Measurements from ENCODE around the gene NHERF2. TPM values are rescaled to one million over a fixed set of nuclear protein-coding genes. Genes with fewer than 3 reads are reported as not detected.

The NHERF2 gene
- total RNA-seq = 10.0 TPM

DNA sequence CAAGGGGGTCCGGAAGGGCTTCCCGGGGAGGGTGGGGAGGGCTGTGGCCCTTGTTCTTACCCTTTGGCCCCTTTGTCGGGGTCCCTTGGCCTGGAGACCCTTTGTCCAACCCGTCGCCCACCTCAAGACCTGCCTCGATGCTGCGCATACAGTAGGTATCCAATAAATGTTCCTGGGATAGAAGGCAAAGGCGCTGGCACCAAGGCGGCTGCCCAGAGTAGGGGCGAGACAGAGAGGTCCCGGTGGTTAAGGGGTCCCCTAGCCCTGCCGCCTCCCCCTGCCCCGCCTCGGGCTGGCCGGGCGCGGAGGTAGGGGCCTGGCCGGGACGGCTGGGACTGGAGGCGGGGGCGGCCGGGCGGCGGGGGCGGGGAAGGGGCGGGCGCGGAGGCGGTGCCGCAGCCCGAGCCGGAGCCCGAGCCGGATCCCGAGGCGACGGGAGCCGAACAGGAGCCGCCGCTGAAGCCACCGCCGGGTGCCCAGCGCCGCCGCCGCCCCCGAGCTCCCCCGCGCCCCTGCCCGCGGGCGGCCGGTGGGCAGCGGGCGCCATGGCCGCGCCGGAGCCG, at the start of gene NHERF2:
Gene NHERF2, plus strand, starts transcription at position 442 of the 563 bp plus-strand sequence. Its CDS starts 104 bp downstream, at position 546.

DNA sequence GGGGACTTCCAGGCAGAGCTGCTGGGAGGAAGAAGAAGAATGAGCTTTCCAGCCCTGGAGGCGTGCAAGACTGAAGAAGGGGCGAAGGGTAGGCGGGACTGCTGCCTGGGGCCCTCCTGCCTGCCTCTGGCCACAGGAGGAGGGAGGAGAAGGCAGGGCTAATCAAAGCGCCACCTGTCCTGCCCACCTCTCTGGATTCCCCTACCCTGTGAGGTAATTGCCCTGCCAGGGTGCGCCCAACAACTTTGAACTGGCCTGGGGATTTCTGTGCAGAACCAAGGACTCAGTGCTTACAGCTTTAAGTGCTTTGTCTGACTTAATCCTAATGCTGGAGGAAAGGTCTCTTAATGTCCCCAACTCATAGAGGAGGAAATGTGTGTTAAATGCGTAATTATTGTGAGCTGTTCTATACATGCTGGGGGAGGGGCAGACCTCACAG, 45.3 kb upstream of the NHERF2 start, which contains the start of gene NOXO1:
Gene NOXO1, minus strand, starts transcription at position 72 of the 439 bp plus-strand sequence. CDS start 290 bp downstream, outside the sequence.

DNA sequence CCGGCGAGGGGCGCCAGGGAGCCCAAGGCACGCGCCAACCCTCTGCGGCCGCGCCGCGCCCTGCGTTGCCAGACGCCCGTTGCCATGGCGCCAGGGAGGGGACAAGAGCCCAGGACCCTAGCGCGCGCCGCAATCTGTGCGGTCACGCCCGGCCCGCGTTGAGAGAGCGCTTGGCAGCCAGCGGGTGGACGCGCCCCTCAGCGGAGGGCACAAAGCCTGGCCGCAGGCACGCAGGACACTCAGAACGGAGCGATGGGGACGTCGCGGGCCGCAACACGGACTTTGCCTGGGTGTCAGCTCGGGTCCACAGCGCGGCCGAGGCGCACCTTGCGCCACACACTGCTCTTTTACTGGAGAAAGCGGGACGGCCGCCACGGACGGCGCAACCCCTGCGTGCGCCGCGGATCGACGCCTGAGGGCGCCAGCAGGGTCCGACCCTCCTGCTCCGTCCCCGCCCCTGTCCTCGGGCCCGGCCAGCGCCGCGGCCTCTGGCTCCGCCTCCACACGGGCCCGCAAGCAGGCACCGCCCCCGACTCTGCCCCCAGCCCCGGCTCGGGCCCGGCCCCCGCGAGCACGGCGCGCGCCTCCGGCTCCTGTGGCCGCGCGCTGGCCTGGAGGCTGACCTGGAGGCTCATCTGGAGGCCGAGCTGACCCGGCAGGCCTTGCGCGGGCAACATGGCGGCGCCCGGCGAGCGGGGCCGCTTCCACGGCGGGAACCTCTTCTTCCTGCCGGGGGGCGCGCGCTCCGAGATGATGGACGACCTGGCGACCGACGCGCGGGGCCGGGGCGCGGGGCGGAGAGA, 43.0 kb upstream of the NHERF2 start, which contains the start of gene GFER:
Gene GFER, plus strand, starts transcription at position 650 of the 803 bp plus-strand sequence. Its CDS starts 26 bp downstream, at position 676.

DNA sequence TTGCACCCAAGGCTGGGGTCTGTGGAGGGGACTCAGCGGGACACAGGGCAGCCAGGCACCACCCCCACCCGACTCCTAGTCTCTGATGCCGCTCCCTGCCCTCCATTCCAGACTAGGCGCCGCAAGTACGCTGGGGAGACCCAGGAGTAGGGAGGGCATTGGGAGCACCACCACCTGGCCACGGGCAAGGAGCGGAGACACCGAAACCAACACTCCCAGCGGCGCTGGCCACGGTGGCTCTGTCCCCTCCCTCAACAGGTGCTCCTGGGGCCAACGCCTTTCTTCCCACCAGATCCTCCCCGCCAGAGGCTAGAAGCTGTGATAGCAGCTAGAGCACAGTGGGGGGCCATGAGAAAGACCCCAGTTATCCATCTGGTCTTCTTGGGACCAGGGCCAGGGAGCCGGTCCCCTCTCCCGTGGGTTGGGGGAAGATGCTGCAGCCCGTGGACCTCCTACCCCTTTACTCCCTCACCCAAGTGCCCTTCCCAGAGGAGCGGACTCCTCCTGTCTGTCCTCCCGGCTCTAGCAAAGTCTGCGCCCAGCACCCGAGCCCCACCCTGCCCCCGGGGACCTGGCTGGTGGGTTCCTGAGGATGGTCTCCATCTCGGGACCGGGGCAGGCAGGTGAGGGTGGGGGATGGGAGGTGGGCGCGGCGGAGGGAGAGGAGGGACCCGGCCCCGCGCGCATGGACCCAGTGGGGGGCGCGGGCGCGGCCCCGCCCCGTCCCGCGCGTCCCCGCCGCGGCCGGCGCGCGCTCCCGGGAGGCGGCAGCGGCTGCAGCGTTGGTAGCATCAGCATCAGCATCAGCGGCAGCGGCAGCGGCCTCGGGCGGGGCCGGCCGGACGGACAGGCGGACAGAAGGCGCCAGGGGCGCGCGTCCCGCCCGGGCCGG, 37.2 kb upstream of the NHERF2 start, which contains the start of gene SYNGR3:
Gene SYNGR3, plus strand, starts transcription at position 762 of the 892 bp plus-strand sequence. CDS start 133 bp downstream, outside the sequence.

DNA sequence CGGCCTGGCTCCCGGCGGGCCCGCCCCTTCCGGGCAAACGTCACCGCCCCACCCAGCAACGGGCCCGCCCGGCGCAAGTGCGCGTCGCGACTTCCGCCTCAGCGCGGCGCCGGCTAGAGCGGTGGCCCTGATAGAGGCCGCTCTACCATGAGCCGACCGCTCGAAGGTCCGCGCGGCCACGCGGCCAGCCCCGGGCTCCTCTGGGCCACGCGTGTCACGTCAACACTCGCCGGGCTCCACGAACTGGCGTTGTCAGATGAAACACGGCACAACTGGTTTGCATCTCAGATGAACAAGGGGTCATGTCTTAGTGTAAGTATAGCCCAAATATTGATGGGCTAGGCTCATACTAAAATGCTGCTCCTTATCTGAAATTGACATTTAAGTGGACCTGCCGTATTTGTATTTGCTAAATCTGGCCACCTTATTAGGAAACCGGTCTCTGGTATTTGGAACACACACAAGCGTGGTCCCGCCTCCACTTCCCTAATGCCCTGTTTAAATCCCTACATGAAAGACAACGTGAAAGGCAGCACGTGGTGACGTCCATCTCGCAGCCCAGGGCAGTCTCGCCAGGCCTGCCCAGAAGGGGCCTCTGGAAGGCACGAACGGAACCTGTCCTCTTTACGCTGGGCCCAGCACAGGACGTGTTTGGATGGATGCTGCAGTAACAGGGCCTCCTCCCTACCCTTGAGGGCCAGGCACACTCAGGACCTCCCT, 16.8 kb upstream of the NHERF2 start, which contains the start of gene ZNF598:
Gene ZNF598, minus strand, starts transcription at position 31 of the 720 bp plus-strand sequence.

DNA sequence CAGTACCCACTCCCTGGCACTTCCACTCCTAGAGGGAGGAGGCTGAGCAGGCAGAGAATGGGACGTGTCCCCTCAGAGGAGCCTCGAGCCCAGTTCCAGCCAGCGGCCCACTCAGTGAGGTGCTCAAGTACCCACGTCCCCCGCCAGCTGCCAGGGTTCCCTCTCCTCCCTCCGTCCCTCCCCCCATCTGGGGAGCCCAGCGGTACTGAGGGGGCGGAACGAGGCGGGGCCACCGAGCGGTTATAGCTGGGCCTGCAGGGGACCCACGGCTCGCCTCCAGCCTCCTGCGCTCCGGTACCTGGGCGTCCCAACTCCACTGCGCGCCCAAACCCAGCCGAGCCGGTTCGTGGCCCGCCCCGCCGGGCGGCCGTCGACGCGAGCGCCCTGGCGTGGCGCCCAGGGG, 7.2 kb upstream of the NHERF2 start, which contains the start of gene NPW:
Gene NPW, plus strand, starts transcription at position 268 of the 403 bp plus-strand sequence.

DNA sequence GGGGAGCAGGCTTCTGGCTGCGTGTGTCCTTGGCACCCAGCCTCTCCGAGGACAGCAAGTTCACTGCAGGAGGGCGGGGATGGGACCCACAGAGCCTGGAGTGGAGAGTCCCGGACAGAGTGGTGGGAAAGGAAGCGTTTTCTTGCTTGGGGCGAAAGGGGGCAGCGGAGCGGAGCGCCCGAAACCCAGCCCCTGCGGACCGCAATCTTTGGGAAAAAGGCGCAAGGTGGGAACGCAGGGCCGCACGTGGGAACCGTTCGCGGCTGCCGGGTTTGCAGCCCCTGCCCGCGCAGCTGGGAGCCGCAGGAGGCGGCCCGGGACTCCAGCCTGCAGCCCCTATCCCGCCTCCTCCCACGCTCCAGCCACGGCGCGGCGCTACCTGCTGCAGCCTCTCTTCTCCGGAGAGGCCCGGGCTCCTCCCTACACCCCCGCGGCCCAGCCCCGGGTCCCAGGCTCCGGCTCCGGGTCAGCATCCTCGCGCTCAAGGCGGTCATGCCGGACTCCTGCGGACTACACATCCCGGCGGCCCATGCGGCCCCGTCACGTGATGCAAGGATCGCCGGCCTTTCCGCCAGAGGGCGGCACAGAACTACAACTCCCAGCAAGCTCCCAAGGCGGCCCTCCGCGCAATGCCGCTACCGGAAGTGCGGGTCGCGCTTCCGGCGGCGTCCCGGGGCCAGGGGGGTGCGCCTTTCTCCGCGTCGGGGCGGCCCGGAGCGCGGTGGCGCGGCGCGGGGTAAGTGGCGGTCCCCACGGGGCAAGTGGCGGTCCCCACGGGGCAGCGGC, 20.8 kb downstream of the NHERF2 start, which contains the start of the genes NTHL1 and TSC2:
Gene NTHL1, minus strand, starts transcription at position 505 of the 786 bp plus-strand sequence. Its CDS starts 11 bp downstream, at position 494.
Gene TSC2, plus strand, starts transcription at position 656 of the 786 bp plus-strand sequence. CDS start 631 bp downstream, outside the sequence.

Small RNA genes within 50 kb of the gene (small RNA-seq; reads per million reads assigned to genes)
- not detected for gene RN7SL219P (ENCODE audit: low replicate concordance)

Other genes with a start within 250 kb of the NHERF2 start
- gene SPSB3, start 244.3 kb upstream of the NHERF2 start, total RNA-seq = 74.2 TPM
- 46.6 TPM for gene NUBP2, start 243.9 kb upstream of the NHERF2 start, total RNA-seq
- 0.31 TPM for gene IGFALS, start 233.2 kb upstream of the NHERF2 start, total RNA-seq
- gene HAGH, start 200.1 kb upstream of the NHERF2 start, total RNA-seq = 59.5 TPM
- gene FAHD1, start 199.7 kb upstream of the NHERF2 start, total RNA-seq = 61.7 TPM
- not detected for gene MEIOB, start 154.7 kb upstream of the NHERF2 start, total RNA-seq
- gene HS3ST6, start 108.5 kb upstream of the NHERF2 start, total RNA-seq = not detected
- 3.1 TPM for gene MSRB1, start 83.7 kb upstream of the NHERF2 start, total RNA-seq
- not detected for gene RPL3L, start 72.2 kb upstream of the NHERF2 start, total RNA-seq
- 73.6 TPM for gene NDUFB10, start 67.4 kb upstream of the NHERF2 start, total RNA-seq
- 1,162 TPM for gene RPS2, start 62.1 kb upstream of the NHERF2 start, total RNA-seq
- not detected for gene RNF151, start 60.0 kb upstream of the NHERF2 start, total RNA-seq
- 16.6 TPM for gene TBL3, start 54.8 kb upstream of the NHERF2 start, total RNA-seq
- 2.8 TPM for gene NOXO1, start 45.4 kb upstream of the NHERF2 start, total RNA-seq
- 16.6 TPM for gene GFER, start 42.7 kb upstream of the NHERF2 start, total RNA-seq
- gene SYNGR3, start 36.9 kb upstream of the NHERF2 start, total RNA-seq = 67.9 TPM
- gene ZNF598, start 17.1 kb upstream of the NHERF2 start, total RNA-seq = 9.4 TPM
- not detected for gene NPW, start 7.1 kb upstream of the NHERF2 start, total RNA-seq
- gene NTHL1, start 20.9 kb downstream of the NHERF2 start, total RNA-seq = 22.5 TPM
- gene TSC2, start 21.1 kb downstream of the NHERF2 start, total RNA-seq = 148 TPM
- 272 TPM for gene PKD1, start 109.0 kb downstream of the NHERF2 start, total RNA-seq
- 4.4 TPM for gene RAB26, start 121.7 kb downstream of the NHERF2 start, total RNA-seq
- gene TRAF7, start 128.9 kb downstream of the NHERF2 start, total RNA-seq = 34.7 TPM
- gene CASKIN1, start 169.7 kb downstream of the NHERF2 start, total RNA-seq = 39.8 TPM
- 18.5 TPM for gene MLST8, start 178.6 kb downstream of the NHERF2 start, total RNA-seq
- gene BRICD5, start 184.0 kb downstream of the NHERF2 start, total RNA-seq = 8.5 TPM
- 23.8 TPM for gene PGP, start 187.9 kb downstream of the NHERF2 start, total RNA-seq
- 46.6 TPM for gene E4F1, start 196.7 kb downstream of the NHERF2 start, total RNA-seq
- 7.5 TPM for gene DNASE1L2, start 209.5 kb downstream of the NHERF2 start, total RNA-seq
- 16.3 TPM for gene ECI1, start 224.7 kb downstream of the NHERF2 start, total RNA-seq
- gene RNPS1, start 241.2 kb downstream of the NHERF2 start, total RNA-seq = 129 TPM